Liver (tissue), 3 donors: ENCODE results near the gene NRF1.

Source experiments
- ATF3 ChIP-seq: IDR thresholded peaks from 2 replicates; pipeline ENCODE4 v1.6.1; 2016; ENCODE audit warnings: antibody characterized with exemption
- CTCF ChIP-seq: fragments of 150-350 bp; IDR thresholded peaks from 2 replicates; pipeline ENCODE4 v1.5.1; 2017; ENCODE audit warnings: improper control_type of control experiment, low read depth, low read length; ENCODE audit not compliant: missing input control
- donor health status: healthy.
- donor health status: healthy.

- TF ChIP-seq CTCF, result no peak
- no peak for TF ChIP-seq ATF3
These were observed 96.5 kb downstream of the NRF1 start for GRCh38 chr7:129707910-129708499.
